ENCODE data around the gene NUP98.

The NUP98 gene

GRCh38 chr11:3797329-3798090 is at the start of gene NUP98:
TSS of gene NUP98 (minus strand) at chr11:3797554. CDS start at chr11:3782117, 15,437 bp downstream.
- in situ Hi-C loops (cut with HindIII; ENCODE audit: low sequenced_read_pairs), result no loop called here

- in situ Hi-C loops (cut with HindIII; ENCODE audit: low sequenced_read_pairs), result no loop called here
Observed at GRCh38 chr11:3845670-3846069, 48.3 kb upstream of the NUP98 start.

GRCh38 chr11:3845246-3845645 is 47.9 kb upstream of the NUP98 start:
- in situ Hi-C loops (cut with HindIII; ENCODE audit: low sequenced_read_pairs), result no loop called here

GRCh38 chr11:3843326-3843725 is 46.0 kb upstream of the NUP98 start:
- in situ Hi-C loops (cut with HindIII; ENCODE audit: low sequenced_read_pairs), result no loop called here

GRCh38 chr11:3841426-3842350 is 44.3 kb upstream of the NUP98 start:
- in situ Hi-C loops (cut with HindIII; ENCODE audit: low sequenced_read_pairs), result no loop called here

GRCh38 chr11:3840870-3841425 is 43.6 kb upstream of the NUP98 start, which contains the start of gene RHOG:
TSS of gene RHOG (minus strand) at chr11:3840959. CDS start at chr11:3828138, 12,821 bp downstream.
- in situ Hi-C loops (cut with HindIII; ENCODE audit: low sequenced_read_pairs), result no loop called here

- in situ Hi-C loops (cut with HindIII; ENCODE audit: low sequenced_read_pairs), result no loop called here
Observed at GRCh38 chr11:3840004-3840869, 42.9 kb upstream of the NUP98 start.

- in situ Hi-C loops (cut with HindIII; ENCODE audit: low sequenced_read_pairs), result no loop called here
Observed at GRCh38 chr11:3838504-3838903, 41.1 kb upstream of the NUP98 start.

GRCh38 chr11:3837793-3838192 is 40.4 kb upstream of the NUP98 start:
- in situ Hi-C loops (cut with HindIII; ENCODE audit: low sequenced_read_pairs), result no loop called here

- in situ Hi-C loops (cut with HindIII; ENCODE audit: low sequenced_read_pairs), result no loop called here
Observed at GRCh38 chr11:3836903-3837302, 39.5 kb upstream of the NUP98 start.

GRCh38 chr11:3835751-3836150 is 38.4 kb upstream of the NUP98 start:
- in situ Hi-C loops (cut with HindIII; ENCODE audit: low sequenced_read_pairs), result no loop called here

- in situ Hi-C loops (cut with HindIII; ENCODE audit: low sequenced_read_pairs), result loop anchor here (5.0 kb wide), 1 partner anchor 67 kb away; no protein-coding TSS in a partner anchor
Observed at GRCh38 chr11:3834664-3835461, 37.5 kb upstream of the NUP98 start.

GRCh38 chr11:3834349-3834663 is 37.0 kb upstream of the NUP98 start:
- in situ Hi-C loops (cut with HindIII; ENCODE audit: low sequenced_read_pairs), result loop anchor here (5.0 kb wide), 1 partner anchor 68 kb away; no protein-coding TSS in a partner anchor

GRCh38 chr11:3833449-3833848 is 36.1 kb upstream of the NUP98 start:
- in situ Hi-C loops (cut with HindIII; ENCODE audit: low sequenced_read_pairs), result loop anchor here (5.0 kb wide), 1 partner anchor 69 kb away; no protein-coding TSS in a partner anchor

GRCh38 chr11:3832816-3833215 is 35.5 kb upstream of the NUP98 start:
- in situ Hi-C loops (cut with HindIII; ENCODE audit: low sequenced_read_pairs), result loop anchor here (5.0 kb wide), 1 partner anchor 69 kb away; no protein-coding TSS in a partner anchor

- in situ Hi-C loops (cut with HindIII; ENCODE audit: low sequenced_read_pairs), result loop anchor here (5.0 kb wide), 1 partner anchor 71 kb away; no protein-coding TSS in a partner anchor
Observed at GRCh38 chr11:3831378-3832239, 34.3 kb upstream of the NUP98 start.

- in situ Hi-C loops (cut with HindIII; ENCODE audit: low sequenced_read_pairs), result loop anchor here (5.0 kb wide), 1 partner anchor 72 kb away; no protein-coding TSS in a partner anchor
Observed at GRCh38 chr11:3830730-3831129, 33.4 kb upstream of the NUP98 start.

GRCh38 chr11:3830088-3830487 is 32.7 kb upstream of the NUP98 start:
- in situ Hi-C loops (cut with HindIII; ENCODE audit: low sequenced_read_pairs), result loop anchor here (5.0 kb wide), 1 partner anchor 72 kb away; no protein-coding TSS in a partner anchor

Measured in DLD1 (cell line).